Memory B cell (primary cell): ENCODE results near the gene SNAP91.
"Not testable (repeated sequence)": the region's sequence is repeated elsewhere in the genome, so short reads cannot be mapped to it uniquely, and the experiment has no call there.

Experiments
- ATAC-seq: fragments of 150-1000 bp; cut with Tn5 transposase; 2 replicates; pipeline ENCODE4 v1.10.0; 2021; ENCODE audit warnings: low read depth, mild to moderate bottlenecking, moderate library complexity
- DNase-seq, 2 donors: peaks; one replicate each; pipeline ENCODE4 v3.0.0; 2022; ENCODE audit warnings: low spot score in 2 of 2
- H3K27ac Mint-ChIP-seq: one replicate; pipeline ENCODE4 v1.8.0; 2022; ENCODE audit warnings: mild to moderate bottlenecking, moderate library complexity, mixed read lengths
- H3K27me3 Mint-ChIP-seq: one replicate; pipeline ENCODE4 v1.8.0; 2022; ENCODE audit warnings: mixed read lengths
- H3K36me3 Mint-ChIP-seq: one replicate; pipeline ENCODE4 v1.8.0; 2022; ENCODE audit warnings: mild to moderate bottlenecking, mixed read lengths
- H3K4me1 Mint-ChIP-seq: one replicate; pipeline ENCODE4 v1.8.0; 2022; ENCODE audit warnings: mixed read lengths
- H3K4me3 Mint-ChIP-seq: one replicate; pipeline ENCODE4 v1.8.0; 2022; ENCODE audit warnings: mild to moderate bottlenecking, moderate library complexity, mixed read lengths
- H3K9me3 Mint-ChIP-seq: one replicate; pipeline ENCODE4 v1.8.0; 2022; ENCODE audit warnings: mixed read lengths

SNAP91 gene

GRCh38 chr6:83708970-83709747 lies at the start of gene SNAP91:
TSS of gene SNAP91 (minus strand) at chr6:83709101. CDS start at chr6:83707927, 1,174 bp downstream.
- Mint-ChIP-seq H3K4me3 (peak within 1 kb of the TSS; percentile 39), H3K27me3 (peaks cover 18% of the 10 kb centered on the region)
- no peak for DNase-seq

GRCh38 chr6:83758533-83758932 lies 49.6 kb upstream of the SNAP91 start:
- H3K27me3 Mint-ChIP-seq, result no peaks in the 10 kb centered on the region
- no peaks in the 10 kb centered on the region for H3K36me3 Mint-ChIP-seq
- H3K4me1 Mint-ChIP-seq, result no peaks in the 10 kb centered on the region
- ATAC-seq (no peak), DNase-seq (no peak)
- no peak overlapping the region for H3K4me3 Mint-ChIP-seq
- peaks cover 27% of the 10 kb centered on the region for H3K9me3 Mint-ChIP-seq
- no peak overlapping the region for H3K27ac Mint-ChIP-seq

More at GRCh38 chr6:83708970-83709747, at the start of gene SNAP91:
- H3K9me3 Mint-ChIP-seq, result peaks cover 10% of the 10 kb centered on the region
- no peak for ATAC-seq
- no peaks in the 10 kb centered on the region for H3K36me3 Mint-ChIP-seq
- H3K4me1 Mint-ChIP-seq, result no peaks in the 10 kb centered on the region
- no peak within 1 kb of the TSS for H3K27ac Mint-ChIP-seq

GRCh38 chr6:83757021-83757420 lies 48.1 kb upstream of the SNAP91 start:
- peaks cover 32% of the 10 kb centered on the region for H3K9me3 Mint-ChIP-seq
- DNase-seq (no peak), ATAC-seq (no peak)
- H3K4me3 Mint-ChIP-seq, result no peak overlapping the region
- H3K27me3 Mint-ChIP-seq, result no peaks in the 10 kb centered on the region
- H3K27ac Mint-ChIP-seq, result no peak overlapping the region
- no peaks in the 10 kb centered on the region for H3K4me1 Mint-ChIP-seq
- H3K36me3 Mint-ChIP-seq, result peaks cover 3% of the 10 kb centered on the region

GRCh38 chr6:83756565-83756964 lies 47.7 kb upstream of the SNAP91 start:
- no peak for ATAC-seq
- Mint-ChIP-seq H3K4me3 (no peak overlapping the region), H3K4me1 (no peaks in the 10 kb centered on the region), H3K27ac (no peak overlapping the region), H3K9me3 (peaks cover 32% of the 10 kb centered on the region), H3K27me3 (no peaks in the 10 kb centered on the region), H3K36me3 (peaks cover 3% of the 10 kb centered on the region)
- no peak for DNase-seq

GRCh38 chr6:83752375-83752774 lies 43.5 kb upstream of the SNAP91 start:
- H3K27me3 Mint-ChIP-seq, H3K27ac Mint-ChIP-seq, ATAC-seq, H3K4me3 Mint-ChIP-seq, DNase-seq, H3K36me3 Mint-ChIP-seq, H3K4me1 Mint-ChIP-seq: not testable (repeated sequence)
- peaks cover 32% of the 10 kb centered on the region for H3K9me3 Mint-ChIP-seq

GRCh38 chr6:83741089-83741488 lies 32.2 kb upstream of the SNAP91 start:
- ATAC-seq, result no peak
- H3K9me3 Mint-ChIP-seq, result peaks cover 5% of the 10 kb centered on the region
- H3K27me3 Mint-ChIP-seq, result no peaks in the 10 kb centered on the region
- no peak for DNase-seq
- H3K4me1 Mint-ChIP-seq, result no peaks in the 10 kb centered on the region
- H3K4me3 Mint-ChIP-seq, result no peak overlapping the region
- no peaks in the 10 kb centered on the region for H3K36me3 Mint-ChIP-seq
- no peak overlapping the region for H3K27ac Mint-ChIP-seq

- no peaks in the 10 kb centered on the region for H3K36me3 Mint-ChIP-seq
Measured at GRCh38 chr6:83735461-83735860, 26.6 kb upstream of the SNAP91 start.

GRCh38 chr6:83729871-83730270 lies 21.0 kb upstream of the SNAP91 start:
- H3K27ac Mint-ChIP-seq, result no peak overlapping the region
- no peaks in the 10 kb centered on the region for H3K27me3 Mint-ChIP-seq
- DNase-seq (no peak), ATAC-seq (no peak)
- no peaks in the 10 kb centered on the region for H3K36me3 Mint-ChIP-seq
- H3K4me1 Mint-ChIP-seq, result no peaks in the 10 kb centered on the region
- peaks cover 3% of the 10 kb centered on the region for H3K9me3 Mint-ChIP-seq
- no peak overlapping the region for H3K4me3 Mint-ChIP-seq

More at GRCh38 chr6:83735461-83735860, 26.6 kb upstream of the SNAP91 start:
- H3K4me3 Mint-ChIP-seq, result no peak overlapping the region
- DNase-seq (no peak), ATAC-seq (no peak)
- H3K9me3 Mint-ChIP-seq, result peaks cover 5% of the 10 kb centered on the region
- H3K4me1 Mint-ChIP-seq, result no peaks in the 10 kb centered on the region
- no peaks in the 10 kb centered on the region for H3K27me3 Mint-ChIP-seq
- H3K27ac Mint-ChIP-seq, result no peak overlapping the region

GRCh38 chr6:83722876-83723275 lies 14.0 kb upstream of the SNAP91 start:
- H3K4me3 Mint-ChIP-seq, result no peak overlapping the region
- ATAC-seq, result no peak
- no peak for DNase-seq
- H3K9me3 Mint-ChIP-seq, result no peaks in the 10 kb centered on the region
- no peaks in the 10 kb centered on the region for H3K36me3 Mint-ChIP-seq
- no peaks in the 10 kb centered on the region for H3K4me1 Mint-ChIP-seq
- no peaks in the 10 kb centered on the region for H3K27me3 Mint-ChIP-seq
- H3K27ac Mint-ChIP-seq, result no peak overlapping the region

- ATAC-seq (no peak), DNase-seq (no peak)
- no peaks in the 10 kb centered on the region for H3K27me3 Mint-ChIP-seq
- H3K4me3 Mint-ChIP-seq, result no peak overlapping the region
- H3K27ac Mint-ChIP-seq, result no peak overlapping the region
- no peaks in the 10 kb centered on the region for H3K36me3 Mint-ChIP-seq
- no peaks in the 10 kb centered on the region for H3K4me1 Mint-ChIP-seq
- H3K9me3 Mint-ChIP-seq, result no peaks in the 10 kb centered on the region
Measured at GRCh38 chr6:83717809-83718208, 8.9 kb upstream of the SNAP91 start.

GRCh38 chr6:83711958-83712357 lies 3.1 kb upstream of the SNAP91 start:
- Mint-ChIP-seq H3K9me3 (peaks cover 10% of the 10 kb centered on the region), H3K27ac (no peak overlapping the region), H3K36me3 (no peaks in the 10 kb centered on the region), H3K4me3 (no peak overlapping the region), H3K27me3 (peaks cover 15% of the 10 kb centered on the region), H3K4me1 (no peaks in the 10 kb centered on the region)
- ATAC-seq, result no peak
- DNase-seq, result no peak

GRCh38 chr6:83709748-83710050 lies 798 bp upstream of the SNAP91 start:
- Mint-ChIP-seq H3K36me3 (no peaks in the 10 kb centered on the region), H3K9me3 (peaks cover 10% of the 10 kb centered on the region), H3K4me3 (no peak overlapping the region), H3K27me3 (peaks cover 18% of the 10 kb centered on the region), H3K4me1 (no peaks in the 10 kb centered on the region), H3K27ac (no peak overlapping the region)
- no peak for ATAC-seq
- no peak for DNase-seq

GRCh38 chr6:83708546-83708969 lies 343 bp downstream of the SNAP91 start:
- DNase-seq, result no peak
- Mint-ChIP-seq H3K27ac (no peak overlapping the region), H3K4me3 (no peak overlapping the region), H3K9me3 (peaks cover 10% of the 10 kb centered on the region), H3K36me3 (no peaks in the 10 kb centered on the region), H3K27me3 (peaks cover 18% of the 10 kb centered on the region), H3K4me1 (no peaks in the 10 kb centered on the region)
- ATAC-seq, result no peak

- Mint-ChIP-seq H3K4me3 (no peak overlapping the region), H3K27me3 (peaks cover 18% of the 10 kb centered on the region), H3K27ac (no peak overlapping the region), H3K4me1 (no peaks in the 10 kb centered on the region), H3K36me3 (no peaks in the 10 kb centered on the region), H3K9me3 (peaks cover 10% of the 10 kb centered on the region)
- ATAC-seq, result no peak
- no peak for DNase-seq
Measured at GRCh38 chr6:83707829-83708545, 914 bp downstream of the SNAP91 start.

- ATAC-seq, result no peak
- Mint-ChIP-seq H3K27me3 (peaks cover 5% of the 10 kb centered on the region), H3K9me3 (no peaks in the 10 kb centered on the region)
Measured at GRCh38 chr6:83702749-83703148, 6.2 kb downstream of the SNAP91 start.

More at GRCh38 chr6:83702749-83703148, 6.2 kb downstream of the SNAP91 start:
- Mint-ChIP-seq H3K36me3 (no peaks in the 10 kb centered on the region), H3K4me3 (no peak overlapping the region), H3K27ac (no peak overlapping the region), H3K4me1 (no peaks in the 10 kb centered on the region)
- DNase-seq, result no peak
